Osteoblast (primary cell): Measurements from ENCODE around the gene EIF3I. TPM values are rescaled to one million over a fixed set of nuclear protein-coding genes. Genes with fewer than 3 reads are reported as not detected.

Experiments used
- DNase-seq: peaks from one replicate; pipeline ENCODE4 v3.0.0; 2011; ENCODE audit warnings: low spot score, mixed read lengths; ENCODE audit not compliant: insufficient read length; ENCODE audit errors: missing footprints
- H2AFZ ChIP-seq: 2 replicates; pipeline ENCODE4 v1.6.0; 2011; ENCODE audit warnings: mild to moderate bottlenecking, low read length
- H3K27ac ChIP-seq: 2 replicates; pipeline ENCODE4 v1.5.1; 2011; ENCODE audit warnings: mild to moderate bottlenecking, low read depth, low read length, moderate library complexity
- H3K27me3 ChIP-seq: 2 replicates; pipeline ENCODE4 v1.6.0; 2012; ENCODE audit warnings: mild to moderate bottlenecking, control low read depth, inconsistent platforms, low read length, moderate library complexity; ENCODE audit not compliant: insufficient read depth
- H3K36me3 ChIP-seq: 2 replicates; pipeline ENCODE4 v1.5.1; 2011; ENCODE audit warnings: mild to moderate bottlenecking, low read length, control low read depth, moderate library complexity; ENCODE audit not compliant: insufficient read depth
- H3K4me1 ChIP-seq: 2 replicates; pipeline ENCODE4 v1.5.1; 2011; ENCODE audit warnings: mild to moderate bottlenecking, low read length, control low read depth, moderate library complexity; ENCODE audit not compliant: insufficient read depth
- H3K4me2 ChIP-seq: 2 replicates; pipeline ENCODE4 v1.6.0; 2011; ENCODE audit warnings: mild to moderate bottlenecking, low read length; ENCODE audit not compliant: insufficient read depth
- H3K4me3 ChIP-seq: fragments of 200-600 bp; sonication (generic); 3 replicates; pipeline ENCODE4 v1.5.1; 2012; ENCODE audit warnings: mild to moderate bottlenecking, low read length, inconsistent platforms; ENCODE audit not compliant: insufficient read depth
- H3K79me2 ChIP-seq: 2 replicates; pipeline ENCODE4 v1.6.0; 2012; ENCODE audit warnings: mild to moderate bottlenecking, low read length, control low read depth, inconsistent platforms; ENCODE audit not compliant: insufficient read depth
- H3K9me3 ChIP-seq: 2 replicates; pipeline ENCODE4 v1.5.1; 2011; ENCODE audit warnings: low read depth, low read length, control low read depth
- H4K20me1 ChIP-seq: 2 replicates; pipeline ENCODE4 v1.6.0; 2012; ENCODE audit warnings: mild to moderate bottlenecking, low read length, control low read depth; ENCODE audit not compliant: insufficient read depth
- CTCF ChIP-seq: IDR thresholded peaks from 2 replicates; pipeline ENCODE4 v1.5.1; 2011; ENCODE audit warnings: mild to moderate bottlenecking, low read depth, low read length, moderate library complexity; ENCODE audit errors: extremely low read depth
- total RNA-seq: library from RNA; depleted of rRNA; stranded (reverse); fragments of >200 nt; gene quantifications from 2 replicates; pipeline ENCODE4 v1.2.3, GENCODE V29; 2012

The EIF3I gene
- total RNA-seq, 1 donor: 253 TPM

- Histone ChIP-seq H3K4me3 (peak overlapping the region; percentile 81), H3K27ac (no peak overlapping the region), H4K20me1 (no peaks in the 10 kb centered on the region), H3K4me1 (peaks cover 27% of the 10 kb centered on the region), H3K79me2 (no peaks in the 10 kb centered on the region), H3K36me3 (no peaks in the 10 kb centered on the region), H3K4me2 (peak overlapping the region; percentile 94), H3K9me3 (no peaks in the 10 kb centered on the region), H2AFZ (peak overlapping the region; percentile 92), H3K27me3 (no peaks in the 10 kb centered on the region)
- no peak for DNase-seq
- no peak for TF ChIP-seq CTCF
Measured at GRCh38 chr1:32239790-32240139, 17.6 kb downstream of the EIF3I start.

GRCh38 chr1:32240140-32240951 is 18.1 kb downstream of the EIF3I start:
- TF ChIP-seq CTCF: no peak
- no peaks in the 10 kb centered on the region for H3K79me2 ChIP-seq
- H3K27me3 ChIP-seq: no peaks in the 10 kb centered on the region
- H3K4me1 ChIP-seq: peaks cover 24% of the 10 kb centered on the region
- H3K36me3 ChIP-seq: no peaks in the 10 kb centered on the region
- peak; percentile 84 for DNase-seq
- peak overlapping the region; percentile 92 for H2AFZ ChIP-seq
- H3K4me3 ChIP-seq: peak overlapping the region; percentile 81
- peak overlapping the region; percentile 37 for H3K27ac ChIP-seq
- H4K20me1 ChIP-seq: no peaks in the 10 kb centered on the region
- H3K9me3 ChIP-seq: no peaks in the 10 kb centered on the region
- peak overlapping the region; percentile 94 for H3K4me2 ChIP-seq

- Histone ChIP-seq H3K4me2 (peak overlapping the region; percentile 94), H3K4me1 (peaks cover 16% of the 10 kb centered on the region), H3K4me3 (peak overlapping the region; percentile 81), H3K79me2 (no peaks in the 10 kb centered on the region), H3K27ac (peak overlapping the region; percentile 37), H2AFZ (peak overlapping the region; percentile 92), H4K20me1 (no peaks in the 10 kb centered on the region), H3K36me3 (no peaks in the 10 kb centered on the region), H3K27me3 (no peaks in the 10 kb centered on the region), H3K9me3 (no peaks in the 10 kb centered on the region)
- DNase-seq: peak; percentile 91
- TF ChIP-seq CTCF: no peak
Measured at GRCh38 chr1:32241001-32241763, 19.0 kb downstream of the EIF3I start.

DNA sequence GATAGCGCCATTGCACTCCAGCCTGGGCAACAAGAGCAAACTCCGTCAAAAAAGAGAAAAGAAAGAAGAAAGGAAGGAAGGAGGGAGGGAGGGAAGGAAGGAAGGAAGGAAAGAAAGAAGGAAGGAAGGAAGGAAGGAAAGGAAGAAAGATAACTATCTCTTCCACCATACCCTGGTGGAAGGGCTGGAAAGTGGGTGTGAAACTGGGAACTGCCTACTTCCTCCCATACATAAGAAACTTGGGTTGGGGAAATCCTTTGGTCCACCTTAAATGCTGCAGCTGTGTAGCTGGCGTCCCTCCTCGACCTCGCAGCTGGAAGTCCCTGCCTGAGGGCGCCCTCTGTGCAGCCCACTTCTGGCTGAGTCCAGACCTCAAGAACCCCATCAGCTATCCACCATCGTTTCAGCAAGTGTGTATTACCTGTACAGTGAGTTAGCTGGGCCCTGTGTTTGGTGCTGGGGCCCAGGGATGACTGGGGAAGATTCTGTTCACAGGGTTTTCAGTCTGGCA is 20.2 kb downstream of the EIF3I start:
- no peaks in the 10 kb centered on the region for H3K27me3 ChIP-seq
- H4K20me1 ChIP-seq: no peaks in the 10 kb centered on the region
- peak; percentile 68 for DNase-seq
- peak overlapping the region; percentile 42 for H2AFZ ChIP-seq
- H3K4me1 ChIP-seq: peaks cover 16% of the 10 kb centered on the region
- H3K36me3 ChIP-seq: no peaks in the 10 kb centered on the region
- no peaks in the 10 kb centered on the region for H3K79me2 ChIP-seq
- H3K4me2 ChIP-seq: no peak overlapping the region
- no peaks in the 10 kb centered on the region for H3K9me3 ChIP-seq
- H3K4me3 ChIP-seq: no peak overlapping the region
- H3K27ac ChIP-seq: no peak overlapping the region
- TF ChIP-seq CTCF: no peak
